Measurements from ENCODE around the gene CSHL1.
"Not testable (repeated sequence)": the region's sequence is repeated elsewhere in the genome, so short reads cannot be mapped to it uniquely, and the experiment has no call there.

GRCh38 chr17:63885119-63885518 lies 25.9 kb downstream of the CSHL1 start:
- TF ChIP-seq CTCF (conservative IDR thresholded peaks at IDR 0.05); ZFX (IDR thresholded peaks at IDR 0.05): not testable (repeated sequence)

Data from C4-2B (cell line).